ENCODE results near the gene GALNT18.

GALNT18 gene

GRCh38 chr11:11251394-11251970 lies 370.3 kb downstream of the GALNT18 start:
- H3K4me2 ChIP-seq (ENCODE audit: insufficient read depth, low read length, poor library complexity, severe bottlenecking): no peak overlapping the region
- no CpG with 5 or more reads among the region's 4 CpGs for WGBS, 2 donors (ENCODE audit: extremely low coverage in 2 of 2, insufficient read length in 2 of 2, insufficient replicate concordance in 1 of 2)
- no peaks in the 10 kb centered on the region for H3K79me1 ChIP-seq (ENCODE audit: low read depth, low read length)
- no peak overlapping the region for H3K23ac ChIP-seq (ENCODE audit: low read depth, low read length, poor library complexity)
- H4K91ac ChIP-seq (ENCODE audit: low read depth, low read length, poor library complexity): no peak overlapping the region
- no peak overlapping the region for H3K4ac ChIP-seq (ENCODE audit: low read length)
- H2BK120ac ChIP-seq (ENCODE audit: low read depth, low read length): no peak overlapping the region
- H2BK15ac ChIP-seq (ENCODE audit: low read length): no peak overlapping the region
- no peak overlapping the region for H2BK5ac ChIP-seq (ENCODE audit: low read length)
- H3K14ac ChIP-seq (ENCODE audit: low read length): no peak overlapping the region
- H3K4me1 ChIP-seq (ENCODE audit: control insufficient read depth in 2 of 2, insufficient read depth in 1 of 2, low read depth in 1 of 2, low read length in 2 of 2): no peaks in the 10 kb centered on the region
- no peak overlapping the region for H3K18ac ChIP-seq (ENCODE audit: low read length)
- H3K27ac ChIP-seq (replicated peaks; ENCODE audit: low read length): no peak overlapping the region
- H3K36me3 ChIP-seq (replicated peaks in 1 of 2; ENCODE audit: control insufficient read depth in 2 of 2, insufficient read depth in 2 of 2, low read length in 2 of 2): no peaks in the 10 kb centered on the region
- no peak overlapping the region for H2BK12ac ChIP-seq (ENCODE audit: low read length)
- H2AK5ac ChIP-seq (ENCODE audit: low read depth, low read length): no peak overlapping the region
- no peak overlapping the region for H3K4me3 ChIP-seq (ENCODE audit: low read length in 2 of 2)
- H4K8ac ChIP-seq (ENCODE audit: low read depth, low read length): no peak overlapping the region
- H3K9me3 ChIP-seq (replicated peaks in 1 of 2; ENCODE audit: control insufficient read depth in 2 of 2, insufficient read depth in 1 of 2, low read depth in 1 of 2, low read length in 2 of 2): no peaks in the 10 kb centered on the region
- no peak overlapping the region for H3K9ac ChIP-seq (ENCODE audit: low read depth, low read length, poor library complexity)
- DNase-seq (ENCODE audit: low spot score): no peak
- no peak overlapping the region for H2AFZ ChIP-seq (ENCODE audit: low read length)
- no peaks in the 10 kb centered on the region for H3K27me3 ChIP-seq (ENCODE audit: control insufficient read depth in 3 of 3, insufficient read depth in 3 of 3, low read depth in 1 of 3, low read length in 3 of 3)

GRCh38 chr11:11250470-11250869 lies 371.3 kb downstream of the GALNT18 start:
- Histone ChIP-seq H2BK120ac (ENCODE audit: low read depth, low read length) (no peak overlapping the region), H3K4me3 (ENCODE audit: low read length in 2 of 2) (no peak overlapping the region), H3K36me3 (replicated peaks in 1 of 2; ENCODE audit: control insufficient read depth in 2 of 2, insufficient read depth in 2 of 2, low read length in 2 of 2) (no peaks in the 10 kb centered on the region), H2AFZ (ENCODE audit: low read length) (no peak overlapping the region), H3K14ac (ENCODE audit: low read length) (no peak overlapping the region), H3K23ac (ENCODE audit: low read depth, low read length, poor library complexity) (no peak overlapping the region), H4K8ac (ENCODE audit: low read depth, low read length) (no peak overlapping the region), H3K18ac (ENCODE audit: low read length) (no peak overlapping the region), H2BK15ac (ENCODE audit: low read length) (no peak overlapping the region), H3K27ac (replicated peaks; ENCODE audit: low read length) (no peak overlapping the region), H3K4me2 (ENCODE audit: insufficient read depth, low read length, poor library complexity, severe bottlenecking) (no peak overlapping the region), H3K4me1 (ENCODE audit: control insufficient read depth in 2 of 2, insufficient read depth in 1 of 2, low read depth in 1 of 2, low read length in 2 of 2) (no peaks in the 10 kb centered on the region), H3K9me3 (replicated peaks in 1 of 2; ENCODE audit: control insufficient read depth in 2 of 2, insufficient read depth in 1 of 2, low read depth in 1 of 2, low read length in 2 of 2) (no peaks in the 10 kb centered on the region), H2BK5ac (ENCODE audit: low read length) (no peak overlapping the region), H3K4ac (ENCODE audit: low read length) (no peak overlapping the region), H3K79me1 (ENCODE audit: low read depth, low read length) (no peaks in the 10 kb centered on the region), H2AK5ac (ENCODE audit: low read depth, low read length) (no peak overlapping the region), H4K91ac (ENCODE audit: low read depth, low read length, poor library complexity) (no peak overlapping the region), H3K9ac (ENCODE audit: low read depth, low read length, poor library complexity) (no peak overlapping the region), H3K27me3 (ENCODE audit: control insufficient read depth in 3 of 3, insufficient read depth in 3 of 3, low read depth in 1 of 3, low read length in 3 of 3) (no peaks in the 10 kb centered on the region), H2BK12ac (ENCODE audit: low read length) (no peak overlapping the region)
- DNase-seq (ENCODE audit: low spot score): no peak
- no CpG with 5 or more reads among the region's 2 CpGs for WGBS, 2 donors (ENCODE audit: extremely low coverage in 2 of 2, insufficient read length in 2 of 2, insufficient replicate concordance in 1 of 2)

GRCh38 chr11:11247576-11247975 lies 374.2 kb downstream of the GALNT18 start:
- peaks cover 13 to 17% of the 10 kb centered on the region in 2 donors for H3K4me1 ChIP-seq (ENCODE audit: control insufficient read depth in 2 of 2, insufficient read depth in 1 of 2, low read depth in 1 of 2, low read length in 2 of 2)
- H3K36me3 ChIP-seq (replicated peaks in 1 of 2; ENCODE audit: control insufficient read depth in 2 of 2, insufficient read depth in 2 of 2, low read length in 2 of 2): no peaks in the 10 kb centered on the region
- H3K18ac ChIP-seq (ENCODE audit: low read length): no peak overlapping the region
- no peak overlapping the region for H3K4me2 ChIP-seq (ENCODE audit: insufficient read depth, low read length, poor library complexity, severe bottlenecking)
- no peaks in the 10 kb centered on the region for H3K79me1 ChIP-seq (ENCODE audit: low read depth, low read length)
- DNase-seq (ENCODE audit: low spot score): no peak
- H4K8ac ChIP-seq (ENCODE audit: low read depth, low read length): no peak overlapping the region
- no peak overlapping the region for H3K14ac ChIP-seq (ENCODE audit: low read length)
- no peak overlapping the region for H2BK120ac ChIP-seq (ENCODE audit: low read depth, low read length)
- H2AK5ac ChIP-seq (ENCODE audit: low read depth, low read length): no peak overlapping the region
- no peak overlapping the region for H3K9ac ChIP-seq (ENCODE audit: low read depth, low read length, poor library complexity)
- H2BK5ac ChIP-seq (ENCODE audit: low read length): no peak overlapping the region
- no peak overlapping the region for H2AFZ ChIP-seq (ENCODE audit: low read length)
- H2BK12ac ChIP-seq (ENCODE audit: low read length): no peak overlapping the region
- no peaks in the 10 kb centered on the region for H3K9me3 ChIP-seq (replicated peaks in 1 of 2; ENCODE audit: control insufficient read depth in 2 of 2, insufficient read depth in 1 of 2, low read depth in 1 of 2, low read length in 2 of 2)
- no peak overlapping the region for H3K4ac ChIP-seq (ENCODE audit: low read length)
- H4K91ac ChIP-seq (ENCODE audit: low read depth, low read length, poor library complexity): no peak overlapping the region
- H3K4me3 ChIP-seq (ENCODE audit: low read length in 2 of 2): no peak overlapping the region
- H3K23ac ChIP-seq (ENCODE audit: low read depth, low read length, poor library complexity): no peak overlapping the region
- H3K27me3 ChIP-seq (ENCODE audit: control insufficient read depth in 3 of 3, insufficient read depth in 3 of 3, low read depth in 1 of 3, low read length in 3 of 3): no peaks in the 10 kb centered on the region
- H2BK15ac ChIP-seq (ENCODE audit: low read length): no peak overlapping the region
- H3K27ac ChIP-seq (replicated peaks; ENCODE audit: low read length): no peak overlapping the region
- no CpG with 5 or more reads among the region's 2 CpGs for WGBS, 2 donors (ENCODE audit: extremely low coverage in 2 of 2, insufficient read length in 2 of 2, insufficient replicate concordance in 1 of 2)

- Histone ChIP-seq H3K4ac (ENCODE audit: low read length) (no peak overlapping the region), H3K4me2 (ENCODE audit: insufficient read depth, low read length, poor library complexity, severe bottlenecking) (no peak overlapping the region), H2BK12ac (ENCODE audit: low read length) (no peak overlapping the region), H3K4me1 (ENCODE audit: control insufficient read depth in 2 of 2, insufficient read depth in 1 of 2, low read depth in 1 of 2, low read length in 2 of 2) (peaks cover 13 to 17% of the 10 kb centered on the region in 2 donors), H3K9me3 (replicated peaks in 1 of 2; ENCODE audit: control insufficient read depth in 2 of 2, insufficient read depth in 1 of 2, low read depth in 1 of 2, low read length in 2 of 2) (no peaks in the 10 kb centered on the region), H2BK120ac (ENCODE audit: low read depth, low read length) (no peak overlapping the region), H3K79me1 (ENCODE audit: low read depth, low read length) (no peaks in the 10 kb centered on the region), H3K9ac (ENCODE audit: low read depth, low read length, poor library complexity) (no peak overlapping the region), H3K4me3 (ENCODE audit: low read length in 2 of 2) (no peak overlapping the region), H3K18ac (ENCODE audit: low read length) (no peak overlapping the region), H2AFZ (ENCODE audit: low read length) (no peak overlapping the region), H3K23ac (ENCODE audit: low read depth, low read length, poor library complexity) (no peak overlapping the region), H4K8ac (ENCODE audit: low read depth, low read length) (no peak overlapping the region), H4K91ac (ENCODE audit: low read depth, low read length, poor library complexity) (no peak overlapping the region), H2AK5ac (ENCODE audit: low read depth, low read length) (no peak overlapping the region), H3K27me3 (ENCODE audit: control insufficient read depth in 3 of 3, insufficient read depth in 3 of 3, low read depth in 1 of 3, low read length in 3 of 3) (no peaks in the 10 kb centered on the region), H3K14ac (ENCODE audit: low read length) (no peak overlapping the region), H2BK5ac (ENCODE audit: low read length) (no peak overlapping the region), H2BK15ac (ENCODE audit: low read length) (no peak overlapping the region), H3K27ac (replicated peaks; ENCODE audit: low read length) (no peak overlapping the region), H3K36me3 (replicated peaks in 1 of 2; ENCODE audit: control insufficient read depth in 2 of 2, insufficient read depth in 2 of 2, low read length in 2 of 2) (no peaks in the 10 kb centered on the region)
- DNase-seq (ENCODE audit: low spot score): no peak
- no CpG with 5 or more reads among the region's 6 CpGs for WGBS, 2 donors (ENCODE audit: extremely low coverage in 2 of 2, insufficient read length in 2 of 2, insufficient replicate concordance in 1 of 2)
Observed at GRCh38 chr11:11247086-11247485, 374.7 kb downstream of the GALNT18 start.

Measured in neuronal stem cell (in vitro differentiated cells).